ENCODE data around the gene COL15A1.

DNA sequence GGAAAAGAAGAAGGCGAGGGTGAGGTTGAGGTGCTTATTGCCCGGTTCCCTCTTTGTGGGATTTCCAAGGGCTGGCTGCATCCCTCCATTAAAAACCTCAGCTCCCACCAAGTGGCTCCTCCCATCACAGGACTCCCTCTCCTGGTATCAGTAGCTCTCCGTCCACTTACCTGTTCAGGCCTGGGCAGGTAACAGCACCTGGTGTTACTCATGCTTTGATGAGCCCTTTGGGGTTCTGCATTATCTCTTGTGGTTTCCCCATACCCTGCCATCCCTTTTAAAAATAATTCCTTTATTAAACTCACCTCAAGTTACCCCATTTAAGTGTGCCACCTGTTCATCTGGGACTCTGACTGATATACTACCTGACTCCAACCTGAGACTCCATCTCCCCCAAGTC lies 143.8 kb downstream of the COL15A1 start:
- no peak for TF ChIP-seq EZH2phosphoT487 (IDR thresholded peaks at IDR 0.05; ENCODE audit: low read depth)
- TF ChIP-seq, protein P1, sequence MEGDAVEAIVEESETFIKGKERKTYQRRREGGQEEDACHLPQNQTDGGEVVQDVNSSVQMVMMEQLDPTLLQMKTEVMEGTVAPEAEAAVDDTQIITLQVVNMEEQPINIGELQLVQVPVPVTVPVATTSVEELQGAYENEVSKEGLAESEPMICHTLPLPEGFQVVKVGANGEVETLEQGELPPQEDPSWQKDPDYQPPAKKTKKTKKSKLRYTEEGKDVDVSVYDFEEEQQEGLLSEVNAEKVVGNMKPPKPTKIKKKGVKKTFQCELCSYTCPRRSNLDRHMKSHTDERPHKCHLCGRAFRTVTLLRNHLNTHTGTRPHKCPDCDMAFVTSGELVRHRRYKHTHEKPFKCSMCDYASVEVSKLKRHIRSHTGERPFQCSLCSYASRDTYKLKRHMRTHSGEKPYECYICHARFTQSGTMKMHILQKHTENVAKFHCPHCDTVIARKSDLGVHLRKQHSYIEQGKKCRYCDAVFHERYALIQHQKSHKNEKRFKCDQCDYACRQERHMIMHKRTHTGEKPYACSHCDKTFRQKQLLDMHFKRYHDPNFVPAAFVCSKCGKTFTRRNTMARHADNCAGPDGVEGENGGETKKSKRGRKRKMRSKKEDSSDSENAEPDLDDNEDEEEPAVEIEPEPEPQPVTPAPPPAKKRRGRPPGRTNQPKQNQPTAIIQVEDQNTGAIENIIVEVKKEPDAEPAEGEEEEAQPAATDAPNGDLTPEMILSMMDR (IDR thresholded peaks at IDR 0.05; ENCODE audit: low read depth, low read length), result no peak
